ACHN (cell line): Measurements from ENCODE around the gene C7orf33.
A peak's percentile ranks its signal among the peaks of the same experiment; 100 is the strongest.

Experiments
- DNase-seq: peaks from one replicate; pipeline ENCODE4 v3.0.0-alpha.2; 2015
- in situ Hi-C: cut with HindIII; loops from 2 replicates; pipeline ENCODE4 v1.10.0; 2017; ENCODE audit warnings: low sequenced_read_pairs, low pct_ligation_motif_present, low pct_unique_long_range_greater_than_20kb

The C7orf33 gene

DNA sequence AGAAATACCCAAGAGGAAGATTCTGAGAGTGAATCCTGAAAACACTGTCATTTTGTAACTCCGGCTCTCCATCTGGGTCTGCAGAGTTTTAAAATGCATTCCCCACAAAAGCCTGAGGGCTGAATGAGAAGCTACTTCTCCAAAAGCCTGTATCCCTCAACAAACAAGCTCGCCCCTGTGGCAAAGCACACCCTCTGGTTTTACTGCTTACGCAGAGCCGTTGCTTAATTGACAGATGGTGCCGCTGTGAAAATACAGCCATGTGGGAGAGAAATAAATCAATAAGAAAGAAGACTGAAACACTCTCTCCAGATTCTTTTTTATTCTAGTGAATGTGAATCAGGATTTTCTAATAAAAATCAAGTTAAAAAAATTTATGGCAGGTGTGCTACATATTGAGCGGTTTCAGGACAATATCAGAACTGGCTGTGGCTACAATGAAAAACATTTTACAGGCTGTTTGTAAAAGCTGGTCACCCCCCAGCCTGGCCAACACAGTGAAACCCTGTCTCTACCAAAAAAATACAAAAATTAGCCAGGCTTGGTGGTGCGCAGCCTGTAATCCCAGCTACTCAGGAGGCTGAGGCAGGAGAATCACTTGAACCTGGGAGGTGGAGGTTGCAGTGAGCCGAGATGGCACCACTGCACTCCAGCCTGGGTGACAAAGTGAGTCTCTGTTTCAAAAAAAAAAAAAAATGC lies 32.5 kb downstream of the C7orf33 start:
- DNase-seq: no peak
- in situ Hi-C loops: no loop called here

DNA sequence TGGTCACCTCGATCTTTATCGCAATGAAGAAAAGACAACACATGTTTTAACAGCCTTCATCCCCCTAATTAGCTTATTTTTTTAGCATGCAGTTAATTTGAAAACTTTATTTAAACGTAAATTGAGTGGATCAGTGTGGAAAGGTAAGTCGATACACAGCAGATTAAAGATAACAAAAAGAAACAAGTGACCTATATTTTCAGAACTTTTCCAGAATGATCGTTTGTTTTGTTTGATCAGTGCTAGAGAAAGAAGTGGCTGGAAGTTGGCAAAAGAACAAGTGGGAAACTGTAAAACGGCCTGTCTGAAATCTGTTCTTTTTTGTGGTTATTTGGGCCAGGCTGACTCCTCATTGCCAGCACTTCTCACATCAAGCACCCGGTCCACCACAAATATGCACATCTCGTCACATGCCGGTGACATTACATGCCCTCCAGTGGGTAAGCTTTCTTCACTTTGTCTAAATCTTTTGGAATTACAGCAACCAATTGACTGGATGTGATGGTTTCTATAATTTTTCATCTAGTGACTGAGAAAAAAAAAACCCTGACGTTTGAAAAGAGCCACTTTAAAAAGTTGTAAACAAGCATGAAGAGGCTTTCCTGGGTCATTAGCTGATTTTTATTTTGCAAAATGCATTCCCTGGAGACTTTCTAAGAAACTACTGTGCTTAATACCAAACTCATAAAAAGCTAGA lies 33.2 kb downstream of the C7orf33 start:
- no peak for DNase-seq
- in situ Hi-C loops: no loop called here

DNA sequence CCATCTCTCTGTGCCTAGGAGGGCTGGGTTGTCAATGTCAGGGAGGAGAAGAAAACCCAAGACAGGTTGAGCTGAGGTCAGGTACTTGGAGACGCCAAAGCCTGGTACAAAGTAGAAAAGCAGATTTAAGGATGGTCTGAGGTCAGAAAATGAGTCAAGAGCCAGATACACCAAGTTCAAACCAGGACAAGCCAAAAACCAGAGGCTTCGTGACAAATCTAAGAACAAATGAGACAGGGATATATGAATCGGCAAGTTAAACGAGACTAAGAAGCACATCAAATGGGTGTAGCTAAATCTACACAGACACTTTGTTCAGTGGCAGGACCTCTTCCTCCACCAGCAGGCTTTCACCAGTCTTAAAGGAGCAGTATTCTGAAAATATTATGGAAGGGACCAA lies 34.2 kb downstream of the C7orf33 start:
- in situ Hi-C loops: no loop called here
- DNase-seq: no peak

DNA sequence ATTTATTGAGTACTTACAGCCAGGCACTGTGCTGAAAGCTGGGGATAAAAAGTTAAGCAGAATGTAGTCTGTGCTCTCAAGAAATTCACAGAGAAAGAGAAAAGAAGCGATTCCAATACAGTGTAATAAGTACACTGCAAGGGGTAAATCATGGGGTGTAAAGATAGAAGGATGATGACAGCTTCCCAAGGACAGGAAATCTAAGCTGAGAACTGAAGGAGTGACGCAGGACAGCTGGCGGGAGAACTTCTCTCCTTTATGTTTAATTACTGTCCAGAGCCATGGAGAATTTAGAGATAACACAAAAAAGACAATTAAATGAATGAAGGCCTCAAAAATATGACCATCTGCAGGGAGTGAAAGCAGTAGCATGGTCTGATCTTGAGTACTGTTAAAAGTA lies 34.8 kb downstream of the C7orf33 start:
- DNase-seq: no peak
- in situ Hi-C loops: no loop called here

DNA sequence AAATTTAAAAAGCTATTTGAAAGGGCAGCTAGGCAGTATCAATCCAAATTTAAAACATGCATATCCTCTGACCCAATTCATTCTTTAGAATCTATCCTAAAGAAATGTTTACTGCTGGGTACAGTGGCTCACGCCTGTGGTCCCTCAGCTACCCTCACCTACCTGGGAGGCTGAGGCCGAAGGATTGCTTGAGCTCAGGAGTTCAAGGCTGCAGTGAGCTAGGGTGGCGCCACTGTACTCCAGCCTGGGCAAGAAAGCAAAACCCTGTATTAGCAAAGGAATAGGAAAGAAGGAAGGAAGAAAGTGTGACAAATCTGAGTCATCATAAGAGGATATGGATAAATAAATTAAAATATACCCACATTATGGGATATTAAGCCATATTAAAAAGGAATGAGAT lies 36.3 kb downstream of the C7orf33 start:
- DNase-seq: no peak
- in situ Hi-C loops: no loop called here

DNA sequence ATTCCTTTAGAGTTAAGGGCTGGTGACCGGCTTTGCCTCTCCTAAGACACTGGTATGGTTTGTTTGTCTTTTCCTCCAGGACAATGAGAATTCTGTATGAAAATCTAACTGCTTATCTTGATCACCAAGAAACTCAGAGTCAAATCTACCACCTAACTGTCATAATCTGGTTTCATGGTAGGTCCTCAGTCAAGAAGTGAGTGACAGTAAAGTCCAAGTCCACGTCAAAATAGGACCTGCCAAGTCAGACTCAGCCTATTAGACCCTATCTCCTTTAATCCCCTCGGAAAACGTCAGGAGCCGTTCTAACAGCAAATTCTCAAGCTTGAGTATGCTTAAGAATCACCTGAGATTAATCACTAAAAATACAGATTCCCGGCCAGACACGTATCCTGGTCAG lies 37.4 kb downstream of the C7orf33 start:
- in situ Hi-C loops: no loop called here
- no peak for DNase-seq

DNA sequence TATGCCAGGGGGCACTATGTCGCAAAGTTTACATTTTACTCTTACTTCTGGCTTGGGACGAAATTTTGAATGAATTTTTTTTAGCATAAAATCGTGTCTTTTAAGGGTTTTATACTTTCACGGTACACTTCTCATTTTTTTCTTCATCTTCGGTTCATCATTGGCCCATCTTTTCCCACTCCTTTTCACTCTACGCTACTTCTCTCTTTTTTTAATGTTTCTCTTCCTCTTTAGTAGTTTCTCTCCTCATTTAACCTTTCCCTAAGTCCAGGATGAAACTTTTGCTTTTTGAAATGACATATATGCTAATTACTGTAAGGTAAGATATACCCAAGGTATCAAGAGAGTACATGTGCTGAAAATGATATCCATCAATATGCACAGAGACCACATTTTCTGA lies 39.5 kb downstream of the C7orf33 start:
- in situ Hi-C loops: no loop called here
- no peak for DNase-seq

DNA sequence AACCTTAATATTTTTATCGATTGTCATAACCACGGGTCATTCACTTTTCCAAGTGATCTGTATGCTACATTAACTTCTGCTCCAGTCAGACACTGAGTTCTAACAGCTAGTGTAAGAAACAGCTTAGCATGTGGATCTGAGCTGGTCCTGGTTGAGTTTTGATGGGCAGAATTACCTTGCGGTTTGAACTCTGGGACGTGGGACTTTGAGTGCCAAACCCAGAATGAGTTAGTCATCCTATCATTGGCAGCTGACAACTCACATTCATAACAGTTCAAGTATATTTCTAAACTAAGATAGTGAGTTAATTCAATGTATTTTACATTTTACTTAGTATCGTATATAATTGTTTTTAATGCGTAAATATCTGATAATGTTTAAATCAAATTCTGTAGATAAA lies 43.2 kb downstream of the C7orf33 start:
- in situ Hi-C loops: no loop called here
- DNase-seq: no peak

DNA sequence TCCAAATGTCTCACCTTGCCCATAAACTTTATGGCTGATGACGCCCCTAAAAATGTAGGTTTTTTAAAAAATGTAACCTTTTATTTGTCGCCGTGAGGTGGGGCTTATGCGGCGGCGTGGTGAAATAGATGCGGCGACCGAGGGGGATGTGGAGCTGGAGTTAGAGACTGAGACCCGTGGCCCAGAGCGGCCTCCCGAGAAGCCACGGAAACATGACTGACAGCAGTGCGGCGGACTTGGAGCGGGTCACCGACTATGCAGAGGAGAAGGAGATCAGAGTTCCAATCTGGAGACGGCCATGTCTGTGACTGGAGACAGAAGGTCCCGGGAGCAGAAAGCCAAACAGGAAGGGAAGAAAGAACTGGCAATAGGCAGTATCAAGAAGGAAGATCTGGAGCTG lies 46.5 kb downstream of the C7orf33 start:
- in situ Hi-C loops: no loop called here
- DNase-seq: no peak

DNA sequence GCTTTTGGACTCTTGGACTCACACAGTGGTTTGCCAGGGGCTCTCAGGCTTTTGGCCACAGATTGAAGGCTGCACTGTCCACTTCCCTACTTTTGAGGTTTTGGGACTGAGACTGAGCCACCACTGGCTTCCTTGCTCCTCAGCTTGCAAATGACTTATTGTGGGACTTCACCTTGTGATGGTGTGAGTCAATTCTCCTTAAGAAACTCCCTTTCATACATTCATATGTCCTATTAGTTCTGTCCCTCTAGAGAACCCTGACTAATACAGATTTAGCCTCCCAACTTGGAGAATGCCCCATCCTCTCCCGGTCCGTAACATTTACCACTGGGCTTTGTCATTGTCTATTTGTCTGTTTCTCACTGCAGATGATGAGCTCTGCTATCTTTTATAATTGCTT lies 55.3 kb downstream of the C7orf33 start:
- DNase-seq: no peak
- in situ Hi-C loops: no loop called here

DNA sequence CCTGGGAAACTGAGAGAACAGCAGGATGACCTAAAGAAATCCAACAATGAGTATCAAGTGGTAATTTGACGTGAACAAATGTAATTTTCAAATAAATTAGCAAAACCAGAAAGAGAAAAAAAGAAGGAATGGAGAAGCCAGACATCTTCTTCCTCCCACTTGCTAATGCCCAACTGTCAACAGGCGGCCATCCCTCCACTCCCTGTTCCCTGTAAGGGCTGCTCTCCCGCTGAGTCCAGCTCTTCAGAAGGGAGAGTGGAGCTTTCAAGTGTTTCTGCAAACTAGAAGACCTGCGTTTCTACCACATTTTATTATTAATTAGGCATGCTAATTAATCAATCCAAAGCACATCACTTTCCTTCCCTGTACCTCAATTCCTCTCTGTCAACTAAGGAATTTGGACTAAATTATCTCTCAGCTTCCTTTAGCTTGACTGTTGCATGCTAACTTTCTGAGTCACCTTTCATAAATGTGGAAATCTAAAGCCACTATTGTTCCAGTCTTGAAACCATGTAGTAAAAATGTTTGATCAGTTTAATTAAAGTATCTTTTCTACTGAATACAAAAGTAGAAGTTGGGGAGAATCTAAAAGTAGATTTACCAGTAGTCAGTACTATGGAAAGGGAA lies 59.8 kb downstream of the C7orf33 start:
- in situ Hi-C loops: no loop called here
- peak; percentile 58 for DNase-seq

DNA sequence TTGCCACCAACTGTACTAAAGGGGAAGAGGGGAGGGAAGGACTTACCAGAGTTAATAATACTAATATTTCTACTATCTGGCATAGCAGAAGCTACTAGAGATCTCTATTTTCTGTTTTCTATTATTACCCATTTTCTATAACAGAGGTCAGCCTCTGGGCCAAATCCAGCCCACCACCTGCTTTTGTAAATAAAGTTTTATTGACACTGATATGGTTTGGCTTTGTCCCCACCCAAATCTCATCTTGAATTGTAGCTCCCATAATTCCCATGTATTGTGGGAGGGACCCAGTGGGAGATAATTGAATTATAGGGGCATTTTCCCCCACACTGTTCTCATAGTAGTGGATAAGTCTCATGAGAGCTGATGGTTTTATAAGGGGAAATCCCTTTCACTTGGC lies 62.2 kb downstream of the C7orf33 start:
- DNase-seq: no peak
- in situ Hi-C loops: no loop called here

DNA sequence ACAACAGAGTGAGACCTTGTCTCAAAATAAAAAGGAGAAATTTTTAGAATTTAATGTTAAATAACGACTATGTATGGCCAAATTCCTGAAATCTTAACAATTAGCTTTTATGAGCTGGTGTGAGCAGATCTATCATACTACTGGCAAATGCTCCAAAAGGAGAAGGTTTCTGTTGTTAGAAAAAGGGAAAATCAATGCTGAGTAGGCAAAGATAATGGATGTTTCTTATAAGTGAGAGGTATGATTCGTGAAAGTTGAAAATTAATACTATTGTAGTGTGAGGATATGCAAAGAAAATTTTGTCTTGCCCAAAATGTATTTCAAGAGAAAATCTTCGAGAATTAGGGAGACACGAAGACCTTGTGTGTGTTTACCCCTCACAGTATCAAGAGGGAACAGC lies 67.4 kb downstream of the C7orf33 start:
- in situ Hi-C loops: no loop called here
- no peak for DNase-seq

DNA sequence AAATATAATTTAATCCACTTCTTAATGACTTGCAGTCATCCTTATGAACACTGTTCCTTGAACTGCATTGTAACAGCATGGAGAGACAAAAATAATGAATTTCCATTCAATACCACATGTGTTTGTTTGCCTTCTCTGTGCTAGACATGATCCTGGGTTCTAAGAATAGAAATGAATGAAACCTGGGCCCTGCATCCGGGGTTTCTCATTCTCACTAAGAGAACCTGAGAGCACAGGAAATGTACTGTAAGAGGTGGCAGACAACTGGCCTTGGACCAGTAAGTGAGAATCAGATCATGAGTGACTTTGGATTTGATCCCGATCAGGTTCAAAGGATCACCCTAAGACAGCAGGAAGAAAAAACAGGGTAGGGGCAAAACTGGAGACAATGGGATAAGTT lies 70.9 kb downstream of the C7orf33 start:
- no peak for DNase-seq
- in situ Hi-C loops: no loop called here

DNA sequence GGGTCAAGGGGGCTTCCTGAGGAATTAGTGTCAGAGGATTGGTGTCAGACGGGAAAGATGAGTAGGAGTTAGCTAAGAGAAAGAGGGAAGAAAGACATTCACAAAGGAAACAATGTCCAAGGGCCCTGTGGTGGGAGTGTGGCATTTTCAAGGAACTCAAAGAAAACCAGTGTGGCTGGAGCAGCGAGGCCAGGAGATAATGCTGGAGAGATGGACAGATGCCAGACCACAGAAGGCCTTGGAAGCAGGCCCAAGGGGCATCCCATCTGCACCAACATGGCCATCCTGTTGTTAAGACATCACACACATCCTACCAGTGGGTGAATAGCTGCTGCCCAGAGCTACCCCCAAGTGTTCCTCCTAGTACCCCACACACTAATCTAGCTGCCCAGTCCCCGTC lies 72.1 kb downstream of the C7orf33 start:
- DNase-seq: no peak
- in situ Hi-C loops: no loop called here

DNA sequence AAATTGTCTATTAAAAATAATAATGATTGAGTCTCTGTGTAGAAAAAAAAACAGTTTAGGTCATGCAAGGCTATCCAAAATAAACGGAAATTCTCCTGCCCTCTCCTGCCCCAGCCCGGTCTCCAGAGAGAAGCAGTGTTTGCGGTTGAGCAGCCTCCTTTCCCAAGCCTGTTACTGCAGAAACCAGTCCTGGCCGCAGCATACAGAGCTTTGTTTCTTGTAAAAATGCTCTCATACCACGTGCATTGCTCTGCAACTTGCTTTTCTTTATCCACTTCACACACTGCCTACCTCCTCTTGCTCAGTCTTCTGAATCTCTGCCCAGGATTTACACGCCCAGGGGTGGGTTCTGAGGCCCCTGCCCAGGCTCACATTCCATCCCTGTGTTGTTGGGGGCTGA lies 73.8 kb downstream of the C7orf33 start:
- in situ Hi-C loops: no loop called here
- DNase-seq: no peak

DNA sequence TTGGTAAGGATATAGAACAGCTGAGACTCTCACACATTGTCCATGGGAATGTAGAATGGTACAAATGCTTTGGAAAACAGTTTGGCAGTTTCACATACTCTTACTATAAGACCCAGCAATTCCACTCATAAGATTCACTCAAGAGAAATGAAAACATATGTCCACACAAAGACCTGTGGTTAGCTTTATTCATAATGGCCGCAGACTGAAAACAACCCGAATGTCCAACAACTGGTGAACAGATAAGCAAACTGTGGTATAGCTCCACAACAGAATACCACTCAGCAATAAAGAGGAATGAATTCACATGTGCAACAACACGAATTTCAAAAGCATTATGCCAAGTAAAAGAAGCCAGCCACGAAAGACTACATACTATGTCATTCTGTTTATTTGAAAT lies 74.7 kb downstream of the C7orf33 start:
- no peak for DNase-seq
- in situ Hi-C loops: no loop called here
